ENCODE results near the gene PAXIP1. TPM values are rescaled to one million over a fixed set of nuclear protein-coding genes. Genes with fewer than 3 reads are reported as not detected.

Gene PAXIP1
- total RNA-seq, 2 experiments from 2014 or later = 27.6 to 31.4 TPM

GRCh38 chr7:154911862-154912455 lies 91.0 kb downstream of the PAXIP1 start:
- H3K27ac Mint-ChIP-seq = no peak overlapping the region
- intact Hi-C loops (cut with DNase I, micrococcal nuclease) = loop anchor here (5.0 to 10.0 kb wide), 3 partner anchors 40 to 623 kb away; no protein-coding TSS in a partner anchor
- CTCF ChIA-PET = interaction anchor here (0.7 to 4.9 kb wide), 3 partner anchors 12 to 41 kb away, joined by 4 to 34 read pairs (median 5); no protein-coding TSS in a partner anchor

DNA sequence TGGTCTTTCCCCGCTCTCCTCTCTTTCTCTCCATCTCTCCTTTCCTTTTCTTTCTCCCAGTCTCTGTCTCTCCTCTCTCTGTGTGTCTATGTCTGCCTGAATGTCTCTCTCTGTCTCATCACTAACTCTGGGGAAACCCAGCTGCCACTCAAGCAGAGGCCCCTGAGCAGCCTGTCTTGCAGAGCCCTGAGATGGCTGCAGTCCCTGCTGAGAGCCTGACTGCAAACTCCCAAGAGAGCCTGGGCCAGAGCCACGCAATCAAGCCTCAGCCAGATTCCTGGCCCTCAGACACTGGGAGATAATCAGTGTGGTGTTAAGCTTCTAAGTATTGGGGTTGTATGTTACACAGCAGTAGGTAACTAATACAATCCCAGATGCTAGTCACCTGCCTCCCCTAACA lies 91.5 kb downstream of the PAXIP1 start:
- Mint-ChIP-seq H3K27me3 (peaks cover 10% of the 10 kb centered on the region), H3K4me3 (no peak overlapping the region), H3K36me3 (ENCODE audit: low read depth) (no peaks in the 10 kb centered on the region), H3K4me1 (peaks cover 5% of the 10 kb centered on the region), H3K27ac (no peak overlapping the region), H3K9me3 (ENCODE audit: low read depth) (no peaks in the 10 kb centered on the region)
- ATAC-seq (no peak), DNase-seq (no peak)
- ChIA-PET CTCF (interaction anchor here (0.7 to 4.9 kb wide), 3 partner anchors 12 to 42 kb away, joined by 4 to 34 read pairs (median 5); no protein-coding TSS in a partner anchor), POLR2A (no interaction called here)
- intact Hi-C loops (cut with DNase I, micrococcal nuclease) = loop anchor here (5.0 to 10.0 kb wide), 3 partner anchors 41 to 623 kb away; no protein-coding TSS in a partner anchor

More at GRCh38 chr7:154911862-154912455, 91.0 kb downstream of the PAXIP1 start:
- Mint-ChIP-seq H3K9me3 (ENCODE audit: low read depth) (no peaks in the 10 kb centered on the region), H3K27me3 (peaks cover 10% of the 10 kb centered on the region), H3K36me3 (ENCODE audit: low read depth) (no peaks in the 10 kb centered on the region), H3K4me3 (no peak overlapping the region), H3K4me1 (peaks cover 5% of the 10 kb centered on the region)
- ATAC-seq = no peak
- no peak for DNase-seq
- POLR2A ChIA-PET = no interaction called here

- no peak overlapping the region for H3K27ac Mint-ChIP-seq
- no peak overlapping the region for H3K4me3 Mint-ChIP-seq
- no peaks in the 10 kb centered on the region for H3K9me3 Mint-ChIP-seq (ENCODE audit: low read depth)
- H3K27me3 Mint-ChIP-seq = peaks cover 10% of the 10 kb centered on the region
- H3K36me3 Mint-ChIP-seq (ENCODE audit: low read depth) = no peaks in the 10 kb centered on the region
- DNase-seq (no peak), ATAC-seq (no peak)
- intact Hi-C loops (cut with DNase I, micrococcal nuclease) = loop anchor here (5.0 to 10.0 kb wide), 3 partner anchors 41 to 624 kb away; no protein-coding TSS in a partner anchor
- CTCF ChIA-PET = interaction anchor here (0.6 to 4.9 kb wide), 3 partner anchors 13 to 65 kb away, joined by 3 to 34 read pairs (median 5); no protein-coding TSS in a partner anchor
- H3K4me1 Mint-ChIP-seq = peaks cover 5% of the 10 kb centered on the region
- POLR2A ChIA-PET = no interaction called here
These were observed 91.9 kb downstream of the PAXIP1 start for GRCh38 chr7:154910977-154911376.

- intact Hi-C loops (cut with DNase I, micrococcal nuclease) = loop anchor here (5.0 to 10.0 kb wide), 3 partner anchors 42 to 625 kb away; no protein-coding TSS in a partner anchor
- Mint-ChIP-seq H3K4me3 (no peak overlapping the region), H3K36me3 (ENCODE audit: low read depth) (no peaks in the 10 kb centered on the region), H3K27me3 (peaks cover 7% of the 10 kb centered on the region), H3K9me3 (ENCODE audit: low read depth) (no peaks in the 10 kb centered on the region), H3K4me1 (peaks cover 5% of the 10 kb centered on the region), H3K27ac (no peak overlapping the region)
- ChIA-PET POLR2A (no interaction called here), CTCF (interaction anchor here (0.6 kb wide), 1 partner anchor 66 kb away, joined by 3 read pairs; no protein-coding TSS in a partner anchor)
- no peak for DNase-seq
- ATAC-seq = no peak
These were observed 92.8 kb downstream of the PAXIP1 start for GRCh38 chr7:154910125-154910524.

- ATAC-seq (no peak), DNase-seq (no peak)
- ChIA-PET CTCF (no interaction called here), POLR2A (no interaction called here)
- H3K4me1 Mint-ChIP-seq = peaks cover 3% of the 10 kb centered on the region
- peaks cover 5% of the 10 kb centered on the region for H3K27me3 Mint-ChIP-seq
- no peaks in the 10 kb centered on the region for H3K9me3 Mint-ChIP-seq (ENCODE audit: low read depth)
- intact Hi-C loops (cut with DNase I, micrococcal nuclease) = loop anchor here (5.0 to 10.0 kb wide), 3 partner anchors 43 to 625 kb away; no protein-coding TSS in a partner anchor
- H3K36me3 Mint-ChIP-seq (ENCODE audit: low read depth) = no peaks in the 10 kb centered on the region
- no peak overlapping the region for H3K27ac Mint-ChIP-seq
- H3K4me3 Mint-ChIP-seq = no peak overlapping the region
These were observed 93.5 kb downstream of the PAXIP1 start for GRCh38 chr7:154909241-154910105.

- no peaks in the 10 kb centered on the region for H3K9me3 Mint-ChIP-seq (ENCODE audit: low read depth)
- DNase-seq (no peak), ATAC-seq (no peak)
- H3K4me1 Mint-ChIP-seq = no peaks in the 10 kb centered on the region
- ChIA-PET CTCF (interaction anchor here (0.7 kb wide), 1 partner anchor 24 kb away, joined by 3 read pairs; no protein-coding TSS in a partner anchor), POLR2A (no interaction called here)
- intact Hi-C loops (cut with DNase I, micrococcal nuclease) = no loop called here
- H3K4me3 Mint-ChIP-seq = no peak overlapping the region
- peaks cover 2% of the 10 kb centered on the region for H3K27me3 Mint-ChIP-seq
- no peak overlapping the region for H3K27ac Mint-ChIP-seq
- H3K36me3 Mint-ChIP-seq (ENCODE audit: low read depth) = no peaks in the 10 kb centered on the region
These were observed 95.0 kb downstream of the PAXIP1 start for GRCh38 chr7:154907651-154908620.

- DNase-seq = no peak
- no peak overlapping the region for H3K4me3 Mint-ChIP-seq
These were observed 96.1 kb downstream of the PAXIP1 start for GRCh38 chr7:154906736-154907355.

GRCh38 chr7:154906201-154906600 lies 96.7 kb downstream of the PAXIP1 start:
- no peaks in the 10 kb centered on the region for H3K4me1 Mint-ChIP-seq
- no peak overlapping the region for H3K4me3 Mint-ChIP-seq
- H3K36me3 Mint-ChIP-seq (ENCODE audit: low read depth) = no peaks in the 10 kb centered on the region
- H3K9me3 Mint-ChIP-seq (ENCODE audit: low read depth) = no peaks in the 10 kb centered on the region
- H3K27ac Mint-ChIP-seq = no peak overlapping the region
- peaks cover under 1% of the 10 kb centered on the region for H3K27me3 Mint-ChIP-seq
- intact Hi-C loops (cut with DNase I, micrococcal nuclease) = no loop called here
- CTCF ChIA-PET = interaction anchor here (0.7 kb wide), 1 partner anchor 8 kb away, joined by 3 read pairs; no protein-coding TSS in a partner anchor
- POLR2A ChIA-PET = no interaction called here
- DNase-seq (no peak), ATAC-seq (no peak)

More at GRCh38 chr7:154906736-154907355, 96.1 kb downstream of the PAXIP1 start:
- Mint-ChIP-seq H3K9me3 (ENCODE audit: low read depth) (no peaks in the 10 kb centered on the region), H3K4me1 (no peaks in the 10 kb centered on the region), H3K27ac (no peak overlapping the region), H3K36me3 (ENCODE audit: low read depth) (no peaks in the 10 kb centered on the region), H3K27me3 (peaks cover 2% of the 10 kb centered on the region)
- ChIA-PET POLR2A (no interaction called here), CTCF (no interaction called here)
- intact Hi-C loops (cut with DNase I, micrococcal nuclease) = no loop called here
- ATAC-seq = no peak

- POLR2A ChIA-PET = no interaction called here
- Mint-ChIP-seq H3K9me3 (ENCODE audit: low read depth) (no peaks in the 10 kb centered on the region), H3K27ac (no peak overlapping the region), H3K4me1 (no peaks in the 10 kb centered on the region), H3K4me3 (no peak overlapping the region), H3K27me3 (no peaks in the 10 kb centered on the region), H3K36me3 (ENCODE audit: low read depth) (no peaks in the 10 kb centered on the region)
- CTCF ChIA-PET = interaction anchor here (0.7 kb wide), 1 partner anchor 9 kb away, joined by 3 read pairs; no protein-coding TSS in a partner anchor
- no peak for DNase-seq
- ATAC-seq = no peak
- intact Hi-C loops (cut with DNase I, micrococcal nuclease) = no loop called here
These were observed 97.3 kb downstream of the PAXIP1 start for GRCh38 chr7:154905615-154906014.

GRCh38 chr7:154905146-154905545 lies 97.8 kb downstream of the PAXIP1 start:
- H3K27ac Mint-ChIP-seq = no peak overlapping the region
- no peaks in the 10 kb centered on the region for H3K9me3 Mint-ChIP-seq (ENCODE audit: low read depth)
- DNase-seq (no peak), ATAC-seq (no peak)
- no peak overlapping the region for H3K4me3 Mint-ChIP-seq
- ChIA-PET POLR2A (no interaction called here), CTCF (no interaction called here)
- H3K4me1 Mint-ChIP-seq = no peaks in the 10 kb centered on the region
- intact Hi-C loops (cut with DNase I, micrococcal nuclease) = no loop called here
- H3K36me3 Mint-ChIP-seq (ENCODE audit: low read depth) = no peaks in the 10 kb centered on the region
- no peaks in the 10 kb centered on the region for H3K27me3 Mint-ChIP-seq

All from activated CD4-positive, alpha-beta T cell treated with anti-CD3 and anti-CD28 coated beads for 36 hours (primary cell).